Fibroblast of lung (primary cell): ENCODE measurements around the gene TMED3. TPM values are rescaled to one million over a fixed set of nuclear protein-coding genes. Genes with fewer than 3 reads are reported as not detected.

Experiments used
- DNase-seq, 2 donors: peaks; one replicate each; pipeline versions ENCODE4 v3.0.0 to v3.0.0-alpha.2; 2010; ENCODE audit warnings: low read depth in 2 of 2
- H2AFZ ChIP-seq: 2 replicates; pipeline ENCODE4 v1.5.1; 2012; ENCODE audit warnings: low read length, control low read depth, inconsistent platforms
- H3K27ac ChIP-seq: 2 replicates; pipeline ENCODE4 v1.5.1; 2011; ENCODE audit warnings: low read length, control low read depth; ENCODE audit not compliant: insufficient read depth
- H3K27me3 ChIP-seq: 2 replicates; pipeline ENCODE4 v1.5.1; 2011; ENCODE audit warnings: mild to moderate bottlenecking, low read length; ENCODE audit not compliant: control insufficient read depth, insufficient read depth
- H3K36me3 ChIP-seq: 2 replicates; pipeline ENCODE4 v1.5.1; 2011; ENCODE audit warnings: low read length; ENCODE audit not compliant: control insufficient read depth, insufficient read depth
- H3K4me1 ChIP-seq: 2 replicates; pipeline ENCODE4 v1.5.1; 2011; ENCODE audit warnings: low read length; ENCODE audit not compliant: control insufficient read depth, insufficient read depth; ENCODE audit errors: extremely low read depth
- H3K4me2 ChIP-seq: 2 replicates; pipeline ENCODE4 v1.5.1; 2011; ENCODE audit warnings: low read length, control low read depth; ENCODE audit not compliant: insufficient read depth; ENCODE audit errors: extremely low read depth
- H3K4me3 ChIP-seq, 4 experiments: fragments of 200-600 bp in 1 of 4; sonication (generic) in 1 of 4; replicated peaks in 1 of 4; 2 replicates each; pipeline ENCODE4 v1.5.1; 2011 to 2016; ENCODE audit warnings: low read length in 4 of 4, low read depth in 3 of 4, mild to moderate bottlenecking in 3 of 4, control low read depth in 2 of 4, inconsistent platforms in 1 of 4, mixed read lengths in 1 of 4; ENCODE audit not compliant: insufficient read depth in 1 of 4; ENCODE audit errors: control extremely low read depth in 1 of 4
- H3K79me2 ChIP-seq: 2 replicates; pipeline ENCODE4 v1.5.1; 2012; ENCODE audit warnings: mild to moderate bottlenecking, low read length, inconsistent platforms; ENCODE audit not compliant: control insufficient read depth, insufficient read depth
- H3K9ac ChIP-seq: 2 replicates; pipeline ENCODE4 v1.5.1; 2011; ENCODE audit warnings: mild to moderate bottlenecking, low read length, control low read depth; ENCODE audit not compliant: insufficient read depth
- H3K9me3 ChIP-seq: 2 replicates; pipeline ENCODE4 v1.5.1; 2012; ENCODE audit warnings: low read depth, low read length; ENCODE audit not compliant: control insufficient read depth, insufficient read depth
- H4K20me1 ChIP-seq: 2 replicates; pipeline ENCODE4 v1.5.1; 2011; ENCODE audit warnings: low read length; ENCODE audit not compliant: control insufficient read depth, insufficient read depth; ENCODE audit errors: extremely low read depth
- EZH2 ChIP-seq: IDR thresholded peaks from 2 replicates; pipeline ENCODE4 v1.5.1; 2012; ENCODE audit warnings: low read length, control low read depth, mild to moderate bottlenecking; ENCODE audit errors: missing control alignments
- polyA plus RNA-seq, 2 donors: library from polyadenylated mRNA; depleted of rRNA in 1 of 2; stranded (reverse) in 1 of 2; unstranded in 1 of 2; fragments of >200 nt; gene quantifications; 2 replicates each; pipeline ENCODE4 v1.2.1, GENCODE V29; 2011 to 2012; ENCODE audit warnings: missing spikeins in 1 of 2
- total RNA-seq: library from RNA; depleted of rRNA; stranded (reverse); fragments of >200 nt; gene quantifications from 2 replicates; pipeline ENCODE4 v1.2.1, GENCODE V29; 2014
- TF ChIP-seq, protein P1 (sequence below), 2 donors: IDR thresholded peaks in 1 of 2; conservative IDR thresholded peaks in 1 of 2; 1 replicate in 1 of 2; 2 replicates in 1 of 2; pipeline ENCODE4 v1.5.1; 2011 to 2012; ENCODE audit warnings: low read length in 2 of 2, control low read depth in 1 of 2, inconsistent platforms in 1 of 2, low read depth in 1 of 2, mild to moderate bottlenecking in 1 of 2

TMED3 gene
- total and polyA plus RNA-seq, 2 donors (not counting 1 experiment from before 2014, with no cell fraction given), result 118 to 143 TPM

DNA sequence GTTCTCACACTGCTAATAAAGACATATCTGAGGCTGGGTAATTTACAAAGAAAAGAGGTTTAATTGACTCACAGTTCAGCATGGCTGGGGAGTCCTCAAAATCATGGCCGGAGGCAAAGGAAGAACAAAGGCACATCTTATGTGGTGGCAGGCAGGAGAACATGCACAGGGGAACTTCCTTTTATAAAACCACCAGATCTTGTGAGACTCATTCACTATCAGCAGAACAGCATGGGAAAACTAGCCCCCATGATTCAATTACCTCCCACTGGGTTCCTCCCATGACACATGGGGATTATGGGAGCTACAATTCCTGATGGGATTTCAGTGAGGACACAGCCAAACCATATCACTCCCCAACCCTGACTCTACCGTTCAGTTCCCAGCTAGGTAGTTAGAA is 61.5 kb downstream of the TMED3 start:
- Histone ChIP-seq H3K27ac (no peak overlapping the region), H3K4me1 (no peaks in the 10 kb centered on the region), H3K36me3 (no peaks in the 10 kb centered on the region), H3K9me3 (no peaks in the 10 kb centered on the region), H3K4me3 (no peak overlapping the region), H2AFZ (no peak overlapping the region), H4K20me1 (no peaks in the 10 kb centered on the region), H3K27me3 (no peaks in the 10 kb centered on the region), H3K4me2 (no peak overlapping the region), H3K79me2 (no peaks in the 10 kb centered on the region), H3K9ac (no peak overlapping the region)
- peak in 1 of 2 donors; percentile 69 for DNase-seq
- TF ChIP-seq, protein P1, sequence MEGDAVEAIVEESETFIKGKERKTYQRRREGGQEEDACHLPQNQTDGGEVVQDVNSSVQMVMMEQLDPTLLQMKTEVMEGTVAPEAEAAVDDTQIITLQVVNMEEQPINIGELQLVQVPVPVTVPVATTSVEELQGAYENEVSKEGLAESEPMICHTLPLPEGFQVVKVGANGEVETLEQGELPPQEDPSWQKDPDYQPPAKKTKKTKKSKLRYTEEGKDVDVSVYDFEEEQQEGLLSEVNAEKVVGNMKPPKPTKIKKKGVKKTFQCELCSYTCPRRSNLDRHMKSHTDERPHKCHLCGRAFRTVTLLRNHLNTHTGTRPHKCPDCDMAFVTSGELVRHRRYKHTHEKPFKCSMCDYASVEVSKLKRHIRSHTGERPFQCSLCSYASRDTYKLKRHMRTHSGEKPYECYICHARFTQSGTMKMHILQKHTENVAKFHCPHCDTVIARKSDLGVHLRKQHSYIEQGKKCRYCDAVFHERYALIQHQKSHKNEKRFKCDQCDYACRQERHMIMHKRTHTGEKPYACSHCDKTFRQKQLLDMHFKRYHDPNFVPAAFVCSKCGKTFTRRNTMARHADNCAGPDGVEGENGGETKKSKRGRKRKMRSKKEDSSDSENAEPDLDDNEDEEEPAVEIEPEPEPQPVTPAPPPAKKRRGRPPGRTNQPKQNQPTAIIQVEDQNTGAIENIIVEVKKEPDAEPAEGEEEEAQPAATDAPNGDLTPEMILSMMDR (conservative IDR thresholded peaks at IDR 0.05 in 1 of 2, IDR thresholded peaks at IDR 0.05 in 1 of 2; ENCODE audit: low read depth in 1 of 2, low read length in 2 of 2), result no peak
- no peak for TF ChIP-seq EZH2

Other genes starting within 250 kb of the TMED3 start
- gene RASGRF1, start 220.3 kb upstream of the TMED3 start, total RNA-seq, result not detected in 2 replicates
- gene RASGRF1, start 220.3 kb upstream of the TMED3 start, polyA plus RNA-seq, result 0.02 and 0.09 TPM in 2 replicates
- not detected in 2 replicates for gene ANKRD34C, start 28.4 kb upstream of the TMED3 start, total RNA-seq
- not detected in 2 replicates for gene ANKRD34C, start 28.4 kb upstream of the TMED3 start, polyA plus RNA-seq
- 0.26 and 0.33 TPM in 2 replicates for gene MINAR1, start 121.2 kb downstream of the TMED3 start, total RNA-seq
- 0.24 and 0.58 TPM in 2 replicates for gene MINAR1, start 121.2 kb downstream of the TMED3 start, polyA plus RNA-seq